K562 (cell line): ENCODE data around the gene GRAMD4. TPM values are rescaled to one million over a fixed set of nuclear protein-coding genes. Genes with fewer than 3 reads are reported as not detected.

Experiments
- CXXC5 ChIP-seq: fragments of 250-450 bp; sonication (Bioruptor Pico); IDR thresholded peaks from 2 replicates; pipeline ENCODE4 v1.8.0; 2022; ENCODE audit warnings: inconsistent platforms, mild to moderate bottlenecking, moderate library complexity
- GABPA ChIP-seq: fragments of 200-800 bp; sonication (Bioruptor generic); conservative IDR thresholded peaks from 2 replicates; pipeline ENCODE4 v1.6.1; 2016; ENCODE audit warnings: low read depth, missing genetic modification characterization, missing compliant biosample characterization
- KAT2B ChIP-seq: IDR thresholded peaks from one replicate; pipeline ENCODE4 v1.6.1; 2012; ENCODE audit warnings: low read depth, mild to moderate bottlenecking, control low read depth, inconsistent platforms, low read length, moderate library complexity
- NRF1 ChIP-seq, 2 experiments: fragments of 450-650 bp; IDR thresholded peaks in 1 of 2; conservative IDR thresholded peaks in 1 of 2; 2 replicates each; pipeline ENCODE4 v1.6.1; 2014; ENCODE audit warnings: mild to moderate bottlenecking in 2 of 2
- POLR2G ChIP-seq: fragments of 200-400 bp; formaldehyde crosslinking; IDR thresholded peaks from 2 replicates; pipeline ENCODE4 v1.6.1; 2017; ENCODE audit warnings: low read depth, mild to moderate bottlenecking, antibody characterized with exemption, low read length, moderate library complexity
- PTBP1 ChIP-seq: fragments of 200-400 bp; formaldehyde crosslinking; IDR thresholded peaks from 2 replicates; pipeline ENCODE4 v1.6.1; 2017; ENCODE audit warnings: low read depth, low read length
- RBM25 ChIP-seq: fragments of 200-400 bp; formaldehyde crosslinking; IDR thresholded peaks from 2 replicates; pipeline ENCODE4 v1.6.1; 2018; ENCODE audit warnings: low read length, low read depth, moderate library complexity; ENCODE audit not compliant: severe bottlenecking
- TCFL5 ChIP-seq: fragments of 250-450 bp; sonication (Bioruptor Pico); conservative IDR thresholded peaks from 2 replicates; pipeline ENCODE4 v1.6.1; 2021; ENCODE audit warnings: mild to moderate bottlenecking, moderate library complexity, matching md5 sums
- ZBTB7A ChIP-seq: IDR thresholded peaks from 2 replicates; pipeline ENCODE4 v1.6.1; 2011; ENCODE audit warnings: low read depth, mild to moderate bottlenecking, low read length, moderate library complexity, borderline replicate concordance; ENCODE audit not compliant: control insufficient read depth
- ZNF140 ChIP-seq: fragments of 250-450 bp; sonication (Bioruptor Pico); IDR thresholded peaks from 2 replicates; pipeline ENCODE4 v1.8.0; 2021; ENCODE audit warnings: moderate library complexity, mild to moderate bottlenecking, inconsistent platforms
- ZNF197 ChIP-seq: fragments of 200-800 bp; sonication (Bioruptor generic); IDR thresholded peaks from 2 replicates; pipeline ENCODE4 v1.6.1; 2016; ENCODE audit warnings: low read depth, missing genetic modification characterization, missing compliant biosample characterization
- ZNF644 ChIP-seq: fragments of 200-800 bp; sonication (Bioruptor generic); IDR thresholded peaks from 2 replicates; pipeline ENCODE4 v1.6.1; 2016; ENCODE audit warnings: low read depth, missing genetic modification characterization, missing compliant biosample characterization
- ZNF766 ChIP-seq: fragments of 200-800 bp; sonication (Bioruptor generic); conservative IDR thresholded peaks from 2 replicates; pipeline ENCODE4 v1.6.1; 2016; ENCODE audit warnings: missing genetic modification characterization, missing compliant biosample characterization
- polyA plus RNA-seq, 8 experiments: library from polyadenylated mRNA; depleted of rRNA in 4 of 8; stranded (reverse) in 5 of 8; unstranded in 3 of 8; fragments of >200 nt; fragmentation: Nextera tagmentation in 2 of 8; fragmentation: Illumina TruSeq in 1 of 8; extraction: Ambion mirVana in 2 of 8; extraction: Trizol in 1 of 8; gene quantifications; 2 replicates each; pipeline versions ENCODE4 v1.2.1 to v1.2.3, GENCODE V29; 2011 to 2014; ENCODE audit warnings: inconsistent platforms in 1 of 8, missing spikeins in 1 of 8
- total RNA-seq, 7 experiments: library from RNA; depleted of rRNA in 6 of 7; stranded (reverse); fragments of >200 nt in 6 of 7; fragmentation: Illumina TruSeq in 2 of 7; extraction: Trizol in 2 of 7; gene quantifications; 2 replicates each; pipeline versions ENCODE4 v1.2.1 to v1.2.3, GENCODE V29; 2011 to 2021; ENCODE audit warnings: low replicate concordance in 1 of 7
- TF ChIP-seq, protein P1 (sequence below): fragments of 250-450 bp; sonication (Bioruptor Pico); IDR thresholded peaks from 2 replicates; pipeline ENCODE4 v1.8.0; 2021; ENCODE audit warnings: moderate library complexity, mild to moderate bottlenecking, inconsistent platforms
- TF ChIP-seq, protein P2 (sequence below): fragments of 250-450 bp; sonication (Bioruptor Pico); IDR thresholded peaks from 2 replicates; pipeline ENCODE4 v1.4.0; 2020; ENCODE audit warnings: mild to moderate bottlenecking, moderate library complexity
- TF ChIP-seq, protein P3 (sequence below), 2 experiments: IDR thresholded peaks; 2 replicates each; pipeline ENCODE4 v1.6.1; 2011; ENCODE audit warnings: borderline replicate concordance in 1 of 2, control low read depth in 1 of 2, low read depth in 1 of 2, low read length in 1 of 2, mild to moderate bottlenecking in 1 of 2, mixed read lengths in 1 of 2, moderate library complexity in 1 of 2; ENCODE audit not compliant: insufficient read depth in 1 of 2, insufficient read length in 1 of 2, poor library complexity in 1 of 2, severe bottlenecking in 1 of 2; ENCODE audit errors: extremely low read depth in 1 of 2
- TF ChIP-seq, protein P4 (sequence below): fragments of 200-800 bp; sonication (Bioruptor generic); IDR thresholded peaks from 2 replicates; pipeline ENCODE4 v1.6.1; 2017; ENCODE audit warnings: missing genetic modification characterization, missing compliant biosample characterization
- TF ChIP-seq, protein P5 (sequence below): fragments of 200-800 bp; sonication (Bioruptor generic); IDR thresholded peaks from 2 replicates; pipeline ENCODE4 v1.6.1; 2017; ENCODE audit warnings: missing genetic modification characterization, missing compliant biosample characterization

Gene GRAMD4
- total and polyA plus RNA-seq, 9 of the 15 experiments (the other 6 are each of a cell fraction or from before 2014, with no cell fraction given): 0.18 to 44.8 (median 18.6) TPM

DNA sequence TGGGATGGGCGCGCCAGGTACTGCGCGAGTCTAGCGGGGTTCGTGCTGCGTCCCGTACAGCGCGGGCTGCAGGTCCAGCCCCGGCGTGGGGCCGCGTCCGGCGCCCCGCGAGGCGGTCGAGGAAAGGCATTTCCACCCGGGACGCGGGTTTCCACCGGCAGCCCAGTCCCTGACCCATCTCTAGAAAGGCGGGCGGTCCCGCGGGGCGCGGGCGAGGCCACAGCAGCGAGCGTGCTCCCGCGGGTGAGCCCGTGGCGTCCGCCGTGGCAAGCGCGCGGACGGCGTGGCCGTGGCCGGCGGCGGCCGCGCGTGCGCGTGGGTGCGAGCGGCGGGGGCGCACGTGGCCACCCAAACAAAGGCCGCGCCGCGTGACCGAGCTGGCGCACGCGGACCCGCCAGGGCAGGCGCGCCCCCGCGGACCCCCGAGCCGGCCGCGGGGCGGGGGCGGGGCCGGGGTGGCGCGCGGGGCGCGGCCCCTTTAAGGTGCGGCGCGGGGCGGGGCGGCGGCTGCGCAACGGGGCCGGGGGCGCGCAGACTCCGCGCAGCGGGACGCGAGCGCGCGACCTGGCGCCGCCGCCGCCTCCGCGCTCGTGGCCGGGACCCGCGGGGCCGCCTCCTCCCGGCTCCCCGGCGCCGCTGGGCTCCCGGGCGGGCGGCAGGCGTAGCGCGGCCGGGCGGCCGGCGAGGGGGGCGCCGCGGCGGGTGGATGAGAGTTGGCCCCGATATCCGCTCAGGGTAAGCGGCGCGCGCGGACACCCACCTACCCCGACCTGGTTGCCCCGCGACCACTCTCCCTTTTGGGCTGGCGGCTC, 43.4 kb upstream of the GRAMD4 start (continued):
- TF ChIP-seq, protein P1, sequence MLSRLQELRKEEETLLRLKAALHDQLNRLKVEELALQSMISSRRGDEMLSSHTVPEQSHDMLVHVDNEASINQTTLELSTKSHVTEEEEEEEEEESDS: no peak
- TF ChIP-seq NRF1 (conservative IDR thresholded peaks at IDR 0.05 in 1 of 2, IDR thresholded peaks at IDR 0.05 in 1 of 2) (peak in 1 of 2 experiments; percentile 11; a peak in 2 of 4 replicates), KAT2B (no peak), ZNF644 (peak; percentile 56; the same call in 1 of the 2 replicates), CXXC5 (CRISPR knock-in tag) (0 out of 2 replicates have a peak, but pooled peaks have one; percentile 34), ZNF140 (no peak), PTBP1 (no peak), ZNF197 (CRISPR knock-in tag) (peak; percentile 80), GABPA (tag) (no peak), RBM25 (no peak), POLR2G (peak; percentile 54; the same call in 1 of the 2 replicates), ZNF766 (CRISPR knock-in tag) (no peak), ZBTB7A (peak; percentile 12; the same call in 1 of the 2 replicates), TCFL5 (CRISPR knock-in tag) (no peak)
- TF ChIP-seq, protein P2, sequence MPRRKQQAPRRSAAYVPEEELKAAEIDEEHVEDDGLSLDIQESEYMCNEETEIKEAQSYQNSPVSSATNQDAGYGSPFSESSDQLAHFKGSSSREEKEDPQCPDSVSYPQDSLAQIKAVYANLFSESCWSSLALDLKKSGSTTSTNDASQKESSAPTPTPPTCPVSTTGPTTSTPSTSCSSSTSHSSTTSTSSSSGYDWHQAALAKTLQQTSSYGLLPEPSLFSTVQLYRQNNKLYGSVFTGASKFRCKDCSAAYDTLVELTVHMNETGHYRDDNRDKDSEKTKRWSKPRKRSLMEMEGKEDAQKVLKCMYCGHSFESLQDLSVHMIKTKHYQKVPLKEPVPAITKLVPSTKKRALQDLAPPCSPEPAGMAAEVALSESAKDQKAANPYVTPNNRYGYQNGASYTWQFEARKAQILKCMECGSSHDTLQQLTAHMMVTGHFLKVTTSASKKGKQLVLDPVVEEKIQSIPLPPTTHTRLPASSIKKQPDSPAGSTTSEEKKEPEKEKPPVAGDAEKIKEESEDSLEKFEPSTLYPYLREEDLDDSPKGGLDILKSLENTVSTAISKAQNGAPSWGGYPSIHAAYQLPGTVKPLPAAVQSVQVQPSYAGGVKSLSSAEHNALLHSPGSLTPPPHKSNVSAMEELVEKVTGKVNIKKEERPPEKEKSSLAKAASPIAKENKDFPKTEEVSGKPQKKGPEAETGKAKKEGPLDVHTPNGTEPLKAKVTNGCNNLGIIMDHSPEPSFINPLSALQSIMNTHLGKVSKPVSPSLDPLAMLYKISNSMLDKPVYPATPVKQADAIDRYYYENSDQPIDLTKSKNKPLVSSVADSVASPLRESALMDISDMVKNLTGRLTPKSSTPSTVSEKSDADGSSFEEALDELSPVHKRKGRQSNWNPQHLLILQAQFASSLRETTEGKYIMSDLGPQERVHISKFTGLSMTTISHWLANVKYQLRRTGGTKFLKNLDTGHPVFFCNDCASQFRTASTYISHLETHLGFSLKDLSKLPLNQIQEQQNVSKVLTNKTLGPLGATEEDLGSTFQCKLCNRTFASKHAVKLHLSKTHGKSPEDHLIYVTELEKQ (CRISPR knock-in tag): no peak
- TF ChIP-seq, protein P3, sequence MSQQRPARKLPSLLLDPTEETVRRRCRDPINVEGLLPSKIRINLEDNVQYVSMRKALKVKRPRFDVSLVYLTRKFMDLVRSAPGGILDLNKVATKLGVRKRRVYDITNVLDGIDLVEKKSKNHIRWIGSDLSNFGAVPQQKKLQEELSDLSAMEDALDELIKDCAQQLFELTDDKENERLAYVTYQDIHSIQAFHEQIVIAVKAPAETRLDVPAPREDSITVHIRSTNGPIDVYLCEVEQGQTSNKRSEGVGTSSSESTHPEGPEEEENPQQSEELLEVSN (IDR thresholded peaks at IDR 0.05; ENCODE audit: borderline replicate concordance in 1 of 2, extremely low read depth in 1 of 2, insufficient read depth in 1 of 2, insufficient read length in 1 of 2, low read depth in 1 of 2, low read length in 1 of 2, poor library complexity in 1 of 2, severe bottlenecking in 1 of 2): peak in 1 of 2 experiments; percentile 38
- TF ChIP-seq, protein P4, sequence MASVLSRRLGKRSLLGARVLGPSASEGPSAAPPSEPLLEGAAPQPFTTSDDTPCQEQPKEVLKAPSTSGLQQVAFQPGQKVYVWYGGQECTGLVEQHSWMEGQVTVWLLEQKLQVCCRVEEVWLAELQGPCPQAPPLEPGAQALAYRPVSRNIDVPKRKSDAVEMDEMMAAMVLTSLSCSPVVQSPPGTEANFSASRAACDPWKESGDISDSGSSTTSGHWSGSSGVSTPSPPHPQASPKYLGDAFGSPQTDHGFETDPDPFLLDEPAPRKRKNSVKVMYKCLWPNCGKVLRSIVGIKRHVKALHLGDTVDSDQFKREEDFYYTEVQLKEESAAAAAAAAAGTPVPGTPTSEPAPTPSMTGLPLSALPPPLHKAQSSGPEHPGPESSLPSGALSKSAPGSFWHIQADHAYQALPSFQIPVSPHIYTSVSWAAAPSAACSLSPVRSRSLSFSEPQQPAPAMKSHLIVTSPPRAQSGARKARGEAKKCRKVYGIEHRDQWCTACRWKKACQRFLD (CRISPR knock-in tag): peak; percentile 58; the same call in 1 of the 2 replicates
- TF ChIP-seq, protein P5, sequence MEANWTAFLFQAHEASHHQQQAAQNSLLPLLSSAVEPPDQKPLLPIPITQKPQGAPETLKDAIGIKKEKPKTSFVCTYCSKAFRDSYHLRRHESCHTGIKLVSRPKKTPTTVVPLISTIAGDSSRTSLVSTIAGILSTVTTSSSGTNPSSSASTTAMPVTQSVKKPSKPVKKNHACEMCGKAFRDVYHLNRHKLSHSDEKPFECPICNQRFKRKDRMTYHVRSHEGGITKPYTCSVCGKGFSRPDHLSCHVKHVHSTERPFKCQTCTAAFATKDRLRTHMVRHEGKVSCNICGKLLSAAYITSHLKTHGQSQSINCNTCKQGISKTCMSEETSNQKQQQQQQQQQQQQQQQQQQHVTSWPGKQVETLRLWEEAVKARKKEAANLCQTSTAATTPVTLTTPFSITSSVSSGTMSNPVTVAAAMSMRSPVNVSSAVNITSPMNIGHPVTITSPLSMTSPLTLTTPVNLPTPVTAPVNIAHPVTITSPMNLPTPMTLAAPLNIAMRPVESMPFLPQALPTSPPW (CRISPR knock-in tag): peak; percentile 54
